ENCODE results near the gene PKNOX2.

PKNOX2 gene

GRCh38 chr11:125382314-125382791, 217.8 kb downstream of the PKNOX2 start:
- DNase-seq (ENCODE audit: low spot score), result no peak

- no peak for DNase-seq (ENCODE audit: low spot score)
Observed at GRCh38 chr11:125382822-125383221, 218.3 kb downstream of the PKNOX2 start.

- DNase-seq (ENCODE audit: low spot score), result no peak
Observed at GRCh38 chr11:125384825-125385224, 220.3 kb downstream of the PKNOX2 start.

- no peak for DNase-seq (ENCODE audit: low spot score)
Observed at GRCh38 chr11:125387901-125388300, 223.3 kb downstream of the PKNOX2 start.

- DNase-seq (ENCODE audit: low spot score), result no peak
Observed at GRCh38 chr11:125388611-125389010, 224.1 kb downstream of the PKNOX2 start.

GRCh38 chr11:125389339-125390166, 225.0 kb downstream of the PKNOX2 start:
- no peak for DNase-seq (ENCODE audit: low spot score)

GRCh38 chr11:125390946-125391345, 226.4 kb downstream of the PKNOX2 start:
- no peak for DNase-seq (ENCODE audit: low spot score)

- no peak for DNase-seq (ENCODE audit: low spot score)
Observed at GRCh38 chr11:125393331-125393730, 228.8 kb downstream of the PKNOX2 start.

- DNase-seq (ENCODE audit: low spot score), result no peak
Observed at GRCh38 chr11:125394296-125394695, 229.7 kb downstream of the PKNOX2 start.

GRCh38 chr11:125397421-125397820, 232.9 kb downstream of the PKNOX2 start:
- no peak for DNase-seq (ENCODE audit: low spot score)

GRCh38 chr11:125398475-125398874, 233.9 kb downstream of the PKNOX2 start:
- DNase-seq (ENCODE audit: low spot score), result no peak

GRCh38 chr11:125398994-125399640, 234.6 kb downstream of the PKNOX2 start:
- no peak for DNase-seq (ENCODE audit: low spot score)

- no peak for DNase-seq (ENCODE audit: low spot score)
Observed at GRCh38 chr11:125399945-125400344, 235.4 kb downstream of the PKNOX2 start.

GRCh38 chr11:125401235-125401634, 236.7 kb downstream of the PKNOX2 start:
- no peak for DNase-seq (ENCODE audit: low spot score)

GRCh38 chr11:125401746-125402145, 237.2 kb downstream of the PKNOX2 start:
- no peak for DNase-seq (ENCODE audit: low spot score)

- no peak for DNase-seq (ENCODE audit: low spot score)
Observed at GRCh38 chr11:125402435-125402834, 237.9 kb downstream of the PKNOX2 start.

GRCh38 chr11:125404157-125404810, 239.7 kb downstream of the PKNOX2 start:
- DNase-seq (ENCODE audit: low spot score), result no peak

- DNase-seq (ENCODE audit: low spot score), result peak; percentile 88
Observed at GRCh38 chr11:125404811-125405790, 240.6 kb downstream of the PKNOX2 start.

- no peak for DNase-seq (ENCODE audit: low spot score)
Observed at GRCh38 chr11:125407046-125407445, 242.5 kb downstream of the PKNOX2 start.

GRCh38 chr11:125408311-125408711, 243.8 kb downstream of the PKNOX2 start:
- no peak for DNase-seq (ENCODE audit: low spot score)

GRCh38 chr11:125410091-125410490, 245.5 kb downstream of the PKNOX2 start:
- no peak for DNase-seq (ENCODE audit: low spot score)

- DNase-seq (ENCODE audit: low spot score), result no peak
Observed at GRCh38 chr11:125412177-125412496, 247.6 kb downstream of the PKNOX2 start.

All from left forelimb (tissue), 1 donor.